Urothelium cell line (cell line): ENCODE data around the gene QKI.

Experiments
- DNase-seq: peaks from one replicate; pipeline ENCODE4 v3.0.0; 2011; ENCODE audit warnings: low spot score, mixed read lengths
- FAIRE-seq: peaks from 2 replicates; lab custom pipeline; 2011; peaks lifted over from hg19 to GRCh38; lab: Jason Lieb, UNC

Gene QKI

DNA sequence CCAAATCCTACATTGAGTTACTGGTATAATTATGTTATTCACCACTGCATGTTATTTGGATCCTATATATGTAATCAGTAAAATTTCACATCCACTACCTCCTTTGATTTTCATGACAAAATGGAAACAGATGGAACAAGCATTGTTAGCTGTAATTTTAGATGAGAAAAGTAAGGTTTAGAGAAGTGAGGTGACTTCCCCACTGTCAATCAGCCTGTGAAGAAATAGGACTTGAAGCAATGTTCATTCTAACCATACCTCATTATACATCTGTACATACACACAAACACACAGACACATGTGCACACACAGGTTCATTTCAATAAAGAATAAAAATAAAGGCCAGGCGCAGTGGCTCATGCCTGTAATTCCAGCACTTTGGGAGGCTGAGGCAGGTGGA, 23.7 kb upstream of the QKI start:
- DNase-seq = no peak
- no peak for FAIRE-seq

DNA sequence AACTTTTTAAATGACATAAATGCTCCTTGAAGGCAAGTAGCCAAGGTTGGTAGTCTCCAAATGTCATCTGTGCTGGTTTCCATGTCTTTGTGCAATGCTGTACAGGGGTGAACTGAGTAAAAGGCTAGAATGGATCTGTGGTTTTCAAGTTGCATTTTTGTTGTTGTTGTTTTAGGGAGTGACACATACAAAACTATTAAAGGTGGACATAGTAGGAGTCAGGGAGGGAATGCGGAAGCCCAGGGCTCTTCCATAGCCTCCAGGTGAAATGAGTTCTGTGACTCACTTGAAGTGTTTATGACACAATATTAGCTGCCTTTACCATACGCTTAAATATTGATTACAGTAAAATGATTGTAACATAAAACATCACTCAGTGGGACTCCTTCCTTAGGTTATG, 22.5 kb upstream of the QKI start:
- FAIRE-seq (no peak), DNase-seq (no peak)

DNA sequence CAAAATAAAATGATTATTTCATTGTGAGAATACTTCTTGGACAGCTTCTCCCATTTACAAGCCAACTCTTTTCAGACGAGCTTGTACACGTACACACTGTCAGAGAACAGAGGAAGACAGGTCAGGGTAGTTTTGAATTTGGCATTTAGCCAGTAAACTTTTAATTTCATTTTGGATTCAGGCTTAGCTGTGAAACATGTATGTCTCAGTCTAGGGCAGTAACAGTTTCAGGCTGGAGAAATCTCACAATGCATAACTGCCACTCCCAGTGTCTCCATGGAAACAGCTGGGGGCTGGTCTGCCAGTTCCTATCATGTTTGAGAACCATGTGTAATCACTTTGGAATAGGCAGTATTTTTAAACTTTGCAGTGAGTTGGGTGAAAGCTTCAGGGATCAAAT, 22.0 kb upstream of the QKI start:
- DNase-seq = no peak
- FAIRE-seq = no peak

DNA sequence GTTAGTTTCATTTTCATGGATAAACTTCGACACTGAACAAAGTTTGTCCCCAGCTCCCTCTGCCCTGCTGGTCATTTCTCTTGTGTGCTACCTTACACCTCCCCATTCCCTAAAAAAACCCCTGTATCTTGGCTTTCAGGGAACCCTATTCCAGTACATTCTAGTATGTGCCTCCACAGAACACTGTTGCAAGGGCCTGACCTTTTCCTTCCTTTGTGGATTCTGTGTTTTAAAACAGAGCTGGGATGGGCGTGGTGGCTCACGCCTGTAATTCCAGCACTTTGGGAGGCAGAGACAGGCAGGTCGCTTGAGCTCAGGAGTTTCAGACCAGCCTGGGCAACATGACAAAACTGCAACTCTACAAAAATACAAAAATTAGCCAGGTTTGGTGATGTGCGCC, 20.6 kb upstream of the QKI start:
- DNase-seq = no peak
- FAIRE-seq = no peak

DNA sequence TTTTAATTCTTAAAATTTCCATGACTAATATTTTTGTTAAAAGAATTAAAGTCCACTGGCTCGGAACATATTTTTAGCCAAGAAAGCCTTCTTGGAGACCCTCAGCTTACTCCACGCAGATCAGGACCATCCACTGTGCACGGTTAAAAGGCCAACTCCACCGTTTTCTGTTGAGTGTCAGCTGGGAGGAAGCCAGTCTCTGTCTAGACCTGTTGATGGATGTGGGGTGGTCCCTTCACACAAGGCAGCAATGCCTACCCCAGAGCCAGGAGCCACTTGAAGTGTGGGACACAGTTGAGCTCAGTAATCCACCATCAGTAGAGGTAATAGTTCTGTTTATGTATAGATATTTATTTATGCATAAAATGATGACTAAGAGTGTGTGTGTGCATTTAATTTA, 19.9 kb upstream of the QKI start:
- DNase-seq (no peak), FAIRE-seq (no peak)

DNA sequence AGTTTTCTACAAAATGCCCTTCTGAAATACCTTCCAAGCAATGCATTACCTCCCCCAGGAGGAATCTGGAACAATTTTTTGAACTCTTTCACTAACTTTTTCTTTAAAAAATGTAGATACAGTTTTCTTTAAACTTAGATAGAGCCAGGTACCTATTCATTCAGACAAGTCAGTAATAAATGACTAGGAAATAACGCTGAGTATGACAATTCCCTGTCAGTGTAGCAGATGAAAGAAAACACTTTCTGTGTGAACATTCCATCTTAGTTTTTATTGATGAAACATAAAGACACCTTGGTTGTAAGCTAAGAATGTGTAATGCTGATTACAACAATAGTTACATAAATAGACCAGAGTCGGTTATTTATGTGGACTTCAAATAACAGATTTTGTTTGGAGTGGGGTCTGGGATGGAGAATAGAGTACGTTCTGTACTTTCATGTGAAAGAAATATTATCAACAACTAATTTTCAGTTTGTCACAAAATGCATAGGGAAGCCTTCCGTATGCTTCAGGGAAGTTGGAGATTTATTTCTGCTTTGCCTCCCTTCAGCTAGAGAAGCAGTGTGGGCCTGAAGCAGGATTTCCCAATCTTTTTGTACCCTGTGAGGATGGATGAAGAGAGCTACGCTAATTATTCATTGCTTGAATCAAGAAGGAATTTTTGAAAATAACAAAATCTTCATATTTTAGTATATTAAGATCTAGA, 19.2 kb upstream of the QKI start:
- FAIRE-seq (no peak), DNase-seq (no peak)

DNA sequence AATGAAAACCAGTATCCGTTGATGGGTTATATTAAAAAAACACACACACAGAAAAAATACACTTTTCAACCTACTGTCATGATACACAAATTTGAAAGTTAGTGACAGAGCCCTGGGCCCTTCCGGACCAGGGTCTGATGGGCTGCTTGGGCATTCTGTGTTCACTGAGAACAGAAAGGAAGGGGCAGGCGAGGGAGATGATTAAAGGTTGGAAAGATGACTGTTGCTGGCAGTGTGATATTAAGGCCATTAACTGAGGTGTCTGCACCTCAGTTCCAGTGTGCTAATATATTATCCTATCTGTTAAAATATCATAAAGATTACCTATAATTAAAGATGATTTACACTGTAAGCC, 18.7 kb upstream of the QKI start:
- FAIRE-seq (no peak), DNase-seq (no peak)

DNA sequence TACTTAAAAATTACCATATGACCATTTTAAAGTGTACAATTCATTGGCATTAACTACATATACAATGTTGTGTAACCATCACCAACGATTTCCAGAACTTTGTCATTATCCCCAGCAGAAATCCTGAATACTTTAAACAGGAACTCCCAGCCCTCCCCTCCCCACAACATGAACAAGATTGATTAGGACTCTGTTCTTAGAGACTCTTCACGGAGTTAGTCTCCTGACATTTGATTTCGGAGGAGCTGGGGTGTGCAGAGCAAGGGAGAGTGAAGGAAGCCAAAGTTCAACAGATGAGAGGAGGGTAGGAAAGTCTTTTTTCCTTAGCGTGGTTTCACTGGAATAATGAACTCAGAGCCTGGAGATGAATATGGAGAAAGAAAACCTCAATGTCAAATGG, 17.2 kb upstream of the QKI start:
- no peak for DNase-seq
- FAIRE-seq = no peak

DNA sequence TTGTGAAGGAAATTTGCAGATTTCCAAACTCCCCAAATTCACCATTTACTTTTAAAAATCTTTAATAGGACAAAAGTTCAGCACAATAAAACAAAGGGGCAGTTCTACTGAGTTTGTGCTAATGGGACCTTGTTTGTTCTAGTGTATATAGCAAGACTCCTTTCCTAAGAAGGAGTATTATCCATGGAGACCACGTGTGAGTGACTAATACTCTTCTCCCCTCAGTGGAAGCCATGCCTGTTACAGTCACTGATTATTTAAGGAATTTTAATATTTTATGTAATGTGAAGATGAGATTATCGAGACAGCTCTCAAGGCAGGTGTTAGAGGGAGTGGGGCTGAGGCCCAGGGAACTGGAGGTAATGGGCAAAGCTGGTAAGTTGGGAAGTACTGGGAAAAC, 16.4 kb upstream of the QKI start:
- DNase-seq (no peak), FAIRE-seq (no peak)

DNA sequence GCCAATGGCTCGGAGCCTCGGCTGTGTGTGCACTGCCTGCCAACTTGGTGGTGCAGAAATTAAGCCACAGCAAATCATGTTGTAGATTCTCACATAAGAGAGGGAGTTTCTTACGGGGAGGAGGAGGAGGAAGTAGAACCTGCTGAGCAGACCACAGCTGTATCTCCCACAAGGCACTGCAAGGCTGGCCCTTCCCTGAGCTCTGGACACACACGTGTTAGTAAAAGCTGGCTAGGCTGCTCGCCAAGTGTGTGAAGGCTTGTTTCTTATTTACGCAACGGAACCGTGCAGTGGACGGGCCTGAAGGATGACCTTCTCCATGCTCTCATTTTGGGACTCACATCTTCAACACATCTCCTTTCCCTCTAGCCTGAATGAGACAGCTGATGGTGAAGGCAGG, 15.7 kb upstream of the QKI start:
- no peak for DNase-seq
- no peak for FAIRE-seq

DNA sequence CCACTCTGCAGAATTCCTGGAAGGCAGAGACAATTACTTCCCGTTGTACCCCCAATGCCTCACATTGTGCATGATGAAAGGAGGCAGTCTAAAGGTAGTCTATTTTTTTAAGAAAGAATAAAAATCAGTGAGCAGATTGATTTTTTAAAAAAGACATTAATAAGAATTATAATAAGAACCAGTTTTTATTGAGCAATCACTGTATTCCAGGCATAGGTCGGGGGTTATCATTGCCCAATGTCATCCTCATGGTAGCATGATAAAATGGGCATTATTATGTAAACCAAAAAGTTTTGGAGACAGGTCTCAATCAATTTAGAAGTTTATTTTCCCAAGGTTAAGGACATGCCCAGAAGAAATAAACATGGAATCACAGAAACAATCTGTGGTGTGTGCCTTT, 14.0 kb upstream of the QKI start:
- DNase-seq = no peak
- FAIRE-seq = no peak

DNA sequence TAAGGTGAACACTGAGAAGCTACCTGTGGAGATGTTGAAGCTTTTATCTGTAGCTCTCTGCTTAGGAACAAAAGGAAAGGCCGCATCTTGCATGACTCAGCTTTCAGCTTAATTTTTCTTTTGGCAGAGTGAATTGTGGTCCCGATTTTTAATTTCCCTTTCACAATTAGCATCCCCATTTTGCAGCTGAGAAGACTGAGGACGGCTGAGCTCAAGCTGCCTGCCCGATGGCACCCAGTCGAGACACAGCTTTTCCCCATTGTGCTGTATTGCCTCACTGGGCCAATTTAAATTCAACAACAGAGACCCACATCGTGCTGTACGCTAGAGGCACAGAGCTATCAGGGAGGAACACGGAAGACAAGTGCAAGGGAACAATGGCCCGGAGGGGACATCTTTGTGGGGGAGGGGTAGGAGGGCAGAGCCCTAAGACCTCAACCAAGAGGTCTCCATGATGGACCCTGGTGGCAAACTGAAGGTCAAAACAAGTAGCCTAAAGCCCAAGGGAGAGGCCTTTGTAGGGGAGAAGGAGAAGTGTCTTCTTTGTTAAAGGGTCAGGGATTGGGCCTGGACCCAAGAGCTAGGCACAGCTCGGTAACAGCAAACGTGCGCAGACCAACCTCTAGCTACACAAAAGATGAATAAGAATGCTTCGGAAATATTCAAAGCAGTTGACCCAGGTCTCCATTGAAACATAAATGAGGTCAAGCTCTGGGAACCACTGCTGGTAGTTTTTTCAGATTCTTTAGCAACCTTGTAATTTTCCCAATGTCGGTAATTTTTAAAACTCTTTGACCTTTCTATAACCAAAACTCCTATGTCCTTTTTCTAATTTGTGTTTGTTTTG, 13.3 kb upstream of the QKI start:
- FAIRE-seq = no peak
- DNase-seq = no peak

DNA sequence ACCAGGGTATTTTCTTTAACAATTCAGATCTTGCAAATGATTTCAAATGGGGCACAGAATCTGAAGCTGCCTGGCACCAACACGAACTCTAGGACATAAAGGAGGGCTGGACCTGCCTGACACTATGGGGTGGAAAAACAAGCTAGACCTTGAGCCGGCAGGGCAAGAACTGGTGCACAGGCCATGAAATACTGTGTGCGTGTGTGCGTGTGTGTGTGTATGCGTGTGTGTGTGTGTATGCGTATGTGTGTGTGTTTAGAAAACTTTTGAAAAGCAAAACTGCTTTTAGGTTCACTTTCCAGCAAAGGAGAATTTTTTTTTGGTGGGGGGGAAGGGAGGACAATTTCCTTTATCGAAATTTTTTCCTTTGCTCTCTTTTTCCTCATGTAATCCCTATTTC, 11.9 kb upstream of the QKI start:
- DNase-seq (no peak), FAIRE-seq (no peak)

DNA sequence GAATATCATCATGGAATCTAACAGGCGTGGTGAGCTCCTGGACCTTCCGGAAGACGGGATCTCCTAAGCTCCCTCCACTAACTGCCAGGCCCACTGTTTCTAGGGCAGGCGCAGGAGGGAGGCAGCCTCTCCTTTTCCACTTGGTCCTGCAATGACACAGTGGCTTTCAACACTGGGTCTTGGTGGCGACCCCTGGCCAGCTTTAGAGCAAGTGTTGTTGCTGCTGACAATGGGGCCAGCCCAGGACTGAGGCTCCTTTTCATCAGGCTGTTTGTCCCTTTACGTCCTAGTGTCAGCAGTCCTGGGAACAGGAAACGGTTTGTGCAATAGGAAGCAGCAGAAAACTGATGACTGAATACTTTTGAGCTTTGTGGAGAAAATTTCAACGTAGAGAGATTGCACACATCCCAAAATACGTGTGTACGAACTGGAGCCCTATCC, 9.7 kb upstream of the QKI start:
- DNase-seq (no peak), FAIRE-seq (no peak)

DNA sequence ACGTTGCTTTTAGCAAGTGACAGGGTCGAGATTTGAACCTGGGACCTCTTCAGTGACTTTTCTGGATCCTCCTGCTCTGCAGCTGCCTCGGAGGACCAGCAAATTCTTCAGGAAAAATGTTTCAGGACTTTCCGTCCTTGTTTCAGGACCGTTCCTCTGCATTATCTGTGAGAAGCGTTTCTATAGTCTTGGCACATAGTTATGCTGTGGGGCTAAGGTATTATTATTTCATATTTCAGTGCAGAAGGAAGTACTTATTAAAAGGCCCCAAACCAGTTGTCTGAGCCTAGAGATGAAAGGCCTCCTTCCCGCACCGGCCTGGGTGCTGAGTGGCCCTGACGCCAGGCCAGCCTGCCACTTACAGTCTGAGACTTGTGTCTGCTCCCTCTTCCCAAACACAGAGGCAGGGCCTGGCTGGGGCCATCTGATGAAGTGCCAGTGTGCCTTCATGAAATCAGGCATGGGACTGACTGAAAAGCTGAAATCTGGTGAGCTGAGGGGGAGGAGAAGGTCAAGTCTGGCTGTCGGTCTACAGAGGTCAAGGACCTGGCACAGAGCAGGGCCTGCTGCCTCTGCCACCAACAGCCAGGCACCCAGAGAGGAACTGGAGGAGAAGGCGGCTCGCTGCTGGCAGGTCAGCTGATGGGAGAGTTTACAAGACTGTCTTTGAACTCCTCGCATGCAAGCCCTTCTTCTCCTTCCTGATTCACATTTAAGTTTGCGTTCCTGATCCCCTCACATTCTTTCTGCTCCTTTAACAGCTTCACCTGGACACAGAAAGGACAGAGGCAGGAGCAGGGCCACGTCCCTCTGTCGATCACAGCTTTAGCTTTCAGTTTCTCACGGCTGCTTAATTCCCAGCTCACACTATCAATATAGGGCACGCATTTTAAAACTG, 8.9 kb upstream of the QKI start:
- FAIRE-seq (no peak), DNase-seq (no peak)

DNA sequence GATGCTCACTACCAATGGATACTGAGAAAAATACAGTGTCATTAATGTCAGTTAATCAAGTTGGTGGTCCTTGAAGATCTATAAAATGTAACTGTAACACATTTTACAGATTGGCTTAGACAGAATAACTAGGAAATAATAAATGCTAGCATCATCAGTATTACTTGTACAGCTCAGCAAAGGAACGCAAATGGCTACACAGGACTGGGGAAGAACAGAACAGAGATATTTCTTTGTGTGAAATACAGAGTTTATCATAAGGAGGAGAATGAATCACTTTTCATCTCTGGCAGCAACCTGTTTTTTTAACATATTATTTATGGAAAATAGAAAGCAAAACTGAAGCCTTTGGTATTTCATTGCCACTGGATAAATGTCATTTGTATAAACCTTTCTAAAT, 8.2 kb upstream of the QKI start:
- FAIRE-seq = no peak

DNA sequence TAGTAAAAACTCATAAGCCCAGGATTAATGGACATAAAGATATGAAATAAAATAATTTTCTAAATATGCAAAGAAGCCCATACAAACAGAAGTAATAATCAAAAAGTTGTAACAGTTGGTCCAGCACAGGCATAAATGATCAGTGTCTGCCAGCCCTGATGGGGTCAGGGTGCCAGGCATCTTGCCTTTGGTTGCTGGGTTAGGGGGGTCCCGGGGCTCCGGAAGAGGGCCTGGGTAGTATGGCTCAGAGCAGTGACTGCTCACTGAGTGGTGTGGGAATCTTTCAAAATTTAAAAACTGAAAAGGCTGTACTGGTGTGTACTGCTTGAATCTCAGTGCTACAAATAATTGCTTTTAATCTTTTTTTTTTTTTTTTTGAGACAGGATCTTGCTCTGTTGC, 7.7 kb upstream of the QKI start:
- DNase-seq = no peak
- no peak for FAIRE-seq

More for the DNA sequence above, 8.2 kb upstream of the QKI start:
- no peak for DNase-seq

DNA sequence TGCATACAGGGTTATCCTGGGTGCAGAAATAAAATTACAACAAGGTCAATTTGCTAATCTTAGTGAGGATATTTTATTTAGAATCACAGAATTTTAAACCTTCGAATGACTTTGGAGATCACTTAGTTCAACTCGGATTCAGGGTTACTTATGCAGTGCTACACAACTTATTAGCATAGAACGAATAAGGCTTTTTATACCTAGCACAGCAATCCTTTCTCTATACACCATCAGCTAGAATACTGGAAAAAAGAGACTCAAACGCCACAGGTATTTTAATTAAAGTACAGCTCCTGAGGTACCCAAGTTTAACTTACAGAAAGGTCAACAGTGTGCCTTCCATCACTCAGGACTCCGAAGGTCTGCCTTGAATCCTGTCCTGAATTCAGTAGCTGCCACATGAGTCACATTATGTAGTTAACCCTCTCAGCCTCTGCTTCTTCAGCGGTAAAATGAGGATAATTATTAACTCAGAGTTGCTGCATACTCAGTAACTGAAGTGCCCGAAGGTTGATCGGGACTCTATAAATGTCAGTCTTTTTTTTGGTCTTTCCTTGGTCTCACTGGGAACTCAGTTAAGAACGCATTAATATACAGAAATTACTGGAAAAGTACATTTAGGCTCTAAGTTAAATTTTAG, 6.0 kb upstream of the QKI start:
- DNase-seq (no peak), FAIRE-seq (no peak)

DNA sequence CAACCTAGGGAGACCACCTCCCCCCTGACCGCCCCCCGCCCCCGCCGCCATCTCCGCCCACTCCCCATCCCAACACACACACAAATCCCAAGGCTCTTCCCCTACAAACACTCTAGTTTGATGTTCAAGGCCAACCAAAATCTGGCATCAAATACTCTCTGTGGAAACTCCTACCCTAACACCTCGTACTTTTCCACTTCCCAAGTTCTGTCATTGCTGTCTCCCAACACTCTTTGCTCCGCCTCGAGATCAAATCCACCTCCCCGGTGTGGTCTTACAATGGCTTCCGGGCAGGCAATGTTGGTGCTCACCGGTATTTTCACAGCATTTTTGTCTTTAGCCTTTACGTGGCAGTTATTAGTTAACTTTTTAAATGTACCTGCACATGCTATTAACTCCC, 4.8 kb upstream of the QKI start:
- FAIRE-seq (no peak), DNase-seq (no peak)

DNA sequence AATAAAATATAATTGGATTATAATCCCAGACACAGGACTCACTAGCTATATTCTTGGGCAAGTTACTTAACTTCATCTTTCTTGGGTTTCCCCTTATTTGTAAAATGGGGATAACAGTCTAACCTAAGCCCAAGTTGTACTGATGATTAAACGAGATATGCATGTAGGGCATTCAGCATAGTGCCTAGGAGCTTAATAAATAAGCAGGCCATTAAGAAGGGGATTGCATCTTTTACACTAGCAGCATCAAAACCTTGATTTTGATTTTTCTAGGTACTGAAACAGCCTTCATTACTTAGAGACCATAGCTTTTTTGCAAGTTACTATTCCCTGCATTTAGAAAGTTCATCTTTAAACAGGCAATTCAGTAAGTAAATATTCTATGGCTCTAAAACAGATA, 2.2 kb upstream of the QKI start:
- FAIRE-seq = no peak
- DNase-seq = no peak

DNA sequence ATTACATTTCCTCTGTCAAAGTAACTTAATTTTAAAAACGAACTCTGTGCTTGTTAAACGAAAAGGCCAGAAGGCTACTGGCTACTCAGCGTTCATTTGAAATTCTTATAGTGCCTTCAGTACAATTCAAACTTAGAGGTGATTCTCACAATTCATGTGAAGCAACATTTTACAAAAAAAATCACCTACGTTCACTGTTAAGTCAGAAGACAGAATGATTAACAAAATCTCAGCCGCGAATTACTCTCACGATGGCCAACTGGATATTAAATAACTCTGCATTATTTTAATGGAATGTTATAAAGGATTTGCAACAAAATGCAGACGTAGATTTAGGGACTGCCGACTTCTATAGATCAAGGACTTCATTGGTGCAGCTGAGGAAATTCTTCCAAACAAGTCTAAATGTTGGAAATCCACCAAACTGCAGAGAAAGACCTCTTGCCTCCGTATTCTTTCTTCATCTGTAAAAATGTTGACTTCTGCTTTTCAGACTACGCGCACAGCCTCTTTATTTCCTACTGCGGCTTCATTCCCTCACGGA, 1.6 kb upstream of the QKI start:
- FAIRE-seq (no peak), DNase-seq (no peak)
